Stimulated activated CD4-positive, alpha-beta T cell treated with anti-CD3 and anti-CD28 coated beads, Interleukin-2, amount 100 ng/mL, for 4 hours (primary cell): Measurements from ENCODE around the gene HS6ST3.

ENCODE experiments used
- DNase-seq: peaks from one replicate; pipeline ENCODE4 v3.0.0-alpha.2; 2020; ENCODE audit warnings: low read depth

The HS6ST3 gene

GRCh38 chr13:96544957-96545356 is 455.1 kb downstream of the HS6ST3 start:
- DNase-seq, result no peak

GRCh38 chr13:96546463-96546862 is 456.6 kb downstream of the HS6ST3 start:
- no peak for DNase-seq

GRCh38 chr13:96551546-96551945 is 461.6 kb downstream of the HS6ST3 start:
- DNase-seq, result no peak

- DNase-seq, result no peak
Measured at GRCh38 chr13:96552559-96552958, 462.7 kb downstream of the HS6ST3 start.

GRCh38 chr13:96553796-96554195 is 463.9 kb downstream of the HS6ST3 start:
- DNase-seq, result no peak

GRCh38 chr13:96573563-96573962 is 483.7 kb downstream of the HS6ST3 start:
- DNase-seq, result no peak

- DNase-seq, result no peak
Measured at GRCh38 chr13:96575423-96576320, 485.8 kb downstream of the HS6ST3 start.

- no peak for DNase-seq
Measured at GRCh38 chr13:96581741-96582140, 491.8 kb downstream of the HS6ST3 start.

GRCh38 chr13:96615252-96615651 is 525.3 kb downstream of the HS6ST3 start:
- DNase-seq, result no peak

GRCh38 chr13:96617528-96617927 is 527.6 kb downstream of the HS6ST3 start:
- no peak for DNase-seq

GRCh38 chr13:96621634-96622183 is 531.8 kb downstream of the HS6ST3 start:
- no peak for DNase-seq

GRCh38 chr13:96629331-96629730 is 539.4 kb downstream of the HS6ST3 start:
- DNase-seq, result no peak

- no peak for DNase-seq
Measured at GRCh38 chr13:96632536-96633320, 542.8 kb downstream of the HS6ST3 start.

GRCh38 chr13:96636001-96636709 is 546.2 kb downstream of the HS6ST3 start:
- no peak for DNase-seq

- no peak for DNase-seq
Measured at GRCh38 chr13:96637039-96637438, 547.1 kb downstream of the HS6ST3 start.

GRCh38 chr13:96646101-96646500 is 556.2 kb downstream of the HS6ST3 start:
- DNase-seq, result no peak

- no peak for DNase-seq
Measured at GRCh38 chr13:96646515-96647211, 556.8 kb downstream of the HS6ST3 start.

GRCh38 chr13:96650301-96650886 is 560.5 kb downstream of the HS6ST3 start:
- no peak for DNase-seq

GRCh38 chr13:96651598-96651997 is 561.7 kb downstream of the HS6ST3 start:
- no peak for DNase-seq

GRCh38 chr13:96652506-96652905 is 562.6 kb downstream of the HS6ST3 start:
- no peak for DNase-seq

- no peak for DNase-seq
Measured at GRCh38 chr13:96661612-96662011, 571.7 kb downstream of the HS6ST3 start.
